AG04450 (cell line): ENCODE results near the gene ERAL1. TPM values are rescaled to one million over a fixed set of nuclear protein-coding genes. Genes with fewer than 3 reads are reported as not detected.
"Not testable (repeated sequence)": the region's sequence is repeated elsewhere in the genome, so short reads cannot be mapped to it uniquely, and the experiment has no call there.

Experiments used
- CTCF ChIA-PET: fragments of 300-600, 350-600 bp; formaldehyde crosslinking; extraction: SDS; loops from one replicate; lab custom pipeline; 2022; ENCODE audit warnings: antibody characterized with exemption, inconsistent platforms; lab: Charles Lee
- POLR2A ChIA-PET: fragments of 350-600 bp; formaldehyde crosslinking; extraction: SDS; loops from one replicate; lab custom pipeline; 2021; ENCODE audit warnings: antibody characterized with exemption, inconsistent platforms; lab: Yijun Ruan, JAX
- DNase-seq: peaks from one replicate; pipeline ENCODE4 v3.0.0-alpha.2; 2011; ENCODE audit warnings: low read depth, low spot score
- H3K27ac ChIP-seq: one replicate; pipeline ENCODE4 v1.5.1; 2012; ENCODE audit warnings: low read depth, low read length, control low read depth
- H3K27me3 ChIP-seq: one replicate; pipeline ENCODE4 v1.6.0; 2012; ENCODE audit warnings: low read length; ENCODE audit not compliant: control insufficient read depth, insufficient read depth
- H3K4me3 ChIP-seq: 2 replicates; pipeline ENCODE4 v1.5.1; 2011; ENCODE audit warnings: mild to moderate bottlenecking, low read depth, low read length, control low read depth
- H3K9me3 ChIP-seq: 2 replicates; pipeline ENCODE4 v1.5.1; 2012; ENCODE audit warnings: low read length; ENCODE audit not compliant: control insufficient read depth, insufficient read depth
- polyA plus RNA-seq: library from polyadenylated mRNA; depleted of rRNA; stranded (reverse); fragments of >200 nt; gene quantifications from 2 replicates; pipeline ENCODE4 v1.2.3, GENCODE V29; 2011
- TF ChIP-seq, protein P1 (sequence below): IDR thresholded peaks from 2 replicates; pipeline ENCODE4 v1.5.1; 2011; ENCODE audit warnings: low read depth, low read length, control low read depth, inconsistent platforms

ERAL1 gene
- polyA plus RNA-seq, 1 experiment, result 45.7 TPM

DNA sequence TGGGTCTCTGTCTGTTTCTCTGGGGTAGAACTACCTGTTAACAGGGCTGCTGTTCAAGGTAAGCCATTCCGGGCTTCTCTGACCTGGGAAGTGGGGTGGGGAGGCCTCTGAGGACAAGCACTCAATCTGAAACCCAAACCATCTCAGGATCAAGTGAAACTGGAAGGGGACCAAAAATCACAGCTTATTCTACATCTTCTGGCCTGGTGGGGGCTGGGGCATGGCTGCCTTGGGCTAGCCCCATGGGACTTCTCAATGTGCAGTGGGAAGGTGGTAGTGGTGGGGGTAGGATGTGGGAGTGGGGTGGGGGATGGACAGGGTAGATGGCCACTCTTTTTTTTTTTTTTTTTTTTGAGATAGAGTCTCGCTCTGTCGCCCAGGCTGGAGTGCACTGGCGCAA lies 37.2 kb downstream of the ERAL1 start:
- Histone ChIP-seq H3K27me3 (no peaks in the 10 kb centered on the region), H3K4me3 (no peak overlapping the region), H3K9me3 (peaks cover 1% of the 10 kb centered on the region; the same call in 1 of the 2 replicates), H3K27ac (no peak overlapping the region)
- DNase-seq, result no peak
- CTCF ChIA-PET, result interaction anchor here (1.3 kb wide), 1 partner anchor 165 kb away, joined by 3 read pairs; no protein-coding TSS in a partner anchor
- TF ChIP-seq, protein P1, sequence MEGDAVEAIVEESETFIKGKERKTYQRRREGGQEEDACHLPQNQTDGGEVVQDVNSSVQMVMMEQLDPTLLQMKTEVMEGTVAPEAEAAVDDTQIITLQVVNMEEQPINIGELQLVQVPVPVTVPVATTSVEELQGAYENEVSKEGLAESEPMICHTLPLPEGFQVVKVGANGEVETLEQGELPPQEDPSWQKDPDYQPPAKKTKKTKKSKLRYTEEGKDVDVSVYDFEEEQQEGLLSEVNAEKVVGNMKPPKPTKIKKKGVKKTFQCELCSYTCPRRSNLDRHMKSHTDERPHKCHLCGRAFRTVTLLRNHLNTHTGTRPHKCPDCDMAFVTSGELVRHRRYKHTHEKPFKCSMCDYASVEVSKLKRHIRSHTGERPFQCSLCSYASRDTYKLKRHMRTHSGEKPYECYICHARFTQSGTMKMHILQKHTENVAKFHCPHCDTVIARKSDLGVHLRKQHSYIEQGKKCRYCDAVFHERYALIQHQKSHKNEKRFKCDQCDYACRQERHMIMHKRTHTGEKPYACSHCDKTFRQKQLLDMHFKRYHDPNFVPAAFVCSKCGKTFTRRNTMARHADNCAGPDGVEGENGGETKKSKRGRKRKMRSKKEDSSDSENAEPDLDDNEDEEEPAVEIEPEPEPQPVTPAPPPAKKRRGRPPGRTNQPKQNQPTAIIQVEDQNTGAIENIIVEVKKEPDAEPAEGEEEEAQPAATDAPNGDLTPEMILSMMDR, result no peak
- POLR2A ChIA-PET, result interaction anchor here (1.1 kb wide), 1 partner anchor 14 kb away, joined by 5 read pairs; no protein-coding TSS in a partner anchor

- DNase-seq, H3K9me3 ChIP-seq, H3K27ac ChIP-seq, H3K4me3 ChIP-seq, H3K27me3 ChIP-seq: not testable (repeated sequence)
- CTCF ChIA-PET, result interaction anchor here (1.1 to 1.7 kb wide), 3 partner anchors 130 to 166 kb away, joined by 3 to 8 read pairs (median 5); no protein-coding TSS in a partner anchor
- POLR2A ChIA-PET, result interaction anchor here (0.8 to 1.1 kb wide), 2 partner anchors 15 to 29 kb away, joined by 3 to 5 read pairs; no protein-coding TSS in a partner anchor
These were observed 38.7 kb downstream of the ERAL1 start for GRCh38 chr17:28893248-28894183.

- TF ChIP-seq, protein P1, result no peak
- Histone ChIP-seq H3K27ac (no peak overlapping the region), H3K4me3 (peak overlapping the region; percentile 83), H3K9me3 (peaks cover 5% of the 10 kb centered on the region; the same call in 1 of the 2 replicates), H3K27me3 (no peaks in the 10 kb centered on the region)
- DNase-seq, result no peak
- ChIA-PET CTCF (interaction anchor here (0.7 to 5.4 kb wide), 2 partner anchors 132 to 169 kb away, joined by 3 to 46 read pairs; no protein-coding TSS in a partner anchor), POLR2A (interaction anchor here (0.6 kb wide), 1 partner anchor 163 kb away, joined by 3 read pairs; no protein-coding TSS in a partner anchor)
These were observed 41.1 kb downstream of the ERAL1 start for GRCh38 chr17:28895794-28896447.

GRCh38 chr17:28896491-28896883 lies 41.7 kb downstream of the ERAL1 start:
- CTCF ChIA-PET, result interaction anchor here (0.7 to 5.4 kb wide), 2 partner anchors 133 to 169 kb away, joined by 3 to 46 read pairs; no protein-coding TSS in a partner anchor
- POLR2A ChIA-PET, result interaction anchor here (0.6 kb wide), 2 partner anchors 49 to 162 kb away, joined by 3 read pairs; no protein-coding TSS in a partner anchor

More at GRCh38 chr17:28896491-28896883, 41.7 kb downstream of the ERAL1 start:
- no peaks in the 10 kb centered on the region for H3K27me3 ChIP-seq
- peaks cover 5% of the 10 kb centered on the region; the same call in 1 of the 2 replicates for H3K9me3 ChIP-seq
- TF ChIP-seq, protein P1, result no peak
- H3K4me3 ChIP-seq, result peak overlapping the region; percentile 83
- DNase-seq, result no peak
- no peak overlapping the region for H3K27ac ChIP-seq
